NCI-H2196 treated with DMSO at 0.1 percent for 48 hours (cell line): Measurements from ENCODE around the gene CRACR2A.

Experiments
- DNase-seq: peaks from one replicate; lab custom pipeline; 2025; ENCODE audit not compliant: unreplicated experiment; lab: John Stamatoyannopoulos, UW

CRACR2A gene

GRCh38 chr12:3571323-3571722 is 181.6 kb downstream of the CRACR2A start:
- no peak for DNase-seq

GRCh38 chr12:3568695-3569094 is 184.2 kb downstream of the CRACR2A start:
- no peak for DNase-seq

GRCh38 chr12:3565985-3566384 is 186.9 kb downstream of the CRACR2A start:
- no peak for DNase-seq
